Measurements from ENCODE around the gene ACP6.
A peak's percentile ranks its signal among the peaks of the same experiment; 100 is the strongest.

The ACP6 gene

DNA sequence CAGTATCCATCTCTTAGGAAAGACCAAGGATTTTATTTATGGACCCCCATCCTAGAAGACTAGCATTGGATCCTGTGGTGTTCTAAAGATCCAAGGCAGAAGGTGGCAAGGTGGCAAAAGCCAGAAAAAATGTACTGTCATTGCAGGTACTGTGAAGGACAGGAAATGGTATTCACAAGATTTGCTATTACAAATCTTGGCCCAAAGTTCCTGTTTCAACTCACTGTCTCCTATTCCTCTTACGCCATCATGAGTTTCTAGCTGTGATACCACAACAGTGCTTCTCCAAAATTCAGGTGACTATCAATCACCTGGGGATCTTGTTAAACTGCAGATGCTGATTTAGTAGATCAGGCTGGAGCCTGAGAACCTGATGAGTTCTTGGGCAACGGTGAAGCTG is 21.4 kb downstream of the ACP6 start:
- no peak for DNase-seq

GRCh38 chr1:147647796-147648633 is 22.3 kb downstream of the ACP6 start:
- DNase-seq = no peak

- DNase-seq = no peak
These were observed 26.4 kb downstream of the ACP6 start for GRCh38 chr1:147643974-147644373.

DNA sequence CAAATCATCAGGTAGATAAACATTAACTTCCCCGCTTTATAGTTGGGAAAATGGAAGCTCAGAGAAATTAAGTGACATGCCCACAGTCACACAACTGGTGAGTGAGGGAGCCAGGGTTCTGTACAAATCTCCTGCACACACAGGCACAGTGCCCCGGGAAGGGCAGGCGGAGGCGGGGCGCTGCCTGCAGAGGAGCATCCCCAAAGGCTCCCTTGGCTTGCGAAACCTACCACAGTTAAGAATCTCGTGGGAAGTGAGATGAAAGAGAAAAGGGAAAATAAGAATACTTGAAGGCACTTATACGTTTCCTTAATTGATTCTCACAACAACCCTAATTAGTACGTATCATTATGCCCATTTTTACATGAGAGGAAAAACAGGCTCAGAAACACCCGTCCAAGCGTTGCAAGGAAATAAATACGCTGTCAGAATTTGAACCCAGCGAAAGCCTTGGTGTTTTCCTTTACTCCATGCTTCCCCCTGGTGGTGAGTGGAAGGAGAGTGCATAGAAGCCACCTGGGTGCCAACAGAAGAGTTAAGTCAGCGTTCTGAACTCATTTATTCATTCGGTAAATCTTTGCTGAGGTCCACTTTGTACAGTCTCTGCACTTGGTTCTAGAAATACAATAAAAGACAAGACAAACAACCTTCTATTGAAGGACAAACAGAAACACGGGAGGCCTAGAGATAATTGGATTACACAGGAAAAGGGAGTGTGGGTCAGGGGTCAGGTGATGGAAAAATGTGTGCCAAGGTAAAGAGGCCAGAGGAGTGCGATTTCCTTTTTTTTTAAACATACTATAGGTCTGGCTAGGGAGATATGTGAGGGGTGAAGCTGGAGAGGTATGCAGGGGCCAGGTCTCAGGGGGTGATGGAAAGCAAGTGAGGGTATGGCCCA is 28.4 kb downstream of the ACP6 start:
- DNase-seq = peak; percentile 20

DNA sequence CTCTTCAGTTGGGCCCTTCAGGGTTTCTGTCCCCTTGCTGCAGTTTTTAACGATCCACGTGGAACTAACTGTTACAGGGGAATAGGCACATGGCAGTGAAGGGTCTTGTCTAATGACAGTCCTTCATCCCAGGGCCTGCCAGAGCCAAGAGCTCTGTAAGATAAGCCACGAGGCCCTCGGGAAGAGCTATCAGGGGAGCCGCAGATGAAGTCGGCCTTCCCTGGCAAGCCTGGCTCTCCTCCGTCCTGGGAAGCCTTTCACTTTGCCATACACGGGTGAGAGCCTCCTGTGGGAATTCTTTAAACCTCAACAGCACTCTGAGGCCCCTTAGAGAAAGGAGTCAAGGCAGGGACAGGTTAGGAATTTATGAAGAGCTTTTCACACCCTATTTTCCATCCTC is 29.0 kb downstream of the ACP6 start:
- no peak for DNase-seq

DNA sequence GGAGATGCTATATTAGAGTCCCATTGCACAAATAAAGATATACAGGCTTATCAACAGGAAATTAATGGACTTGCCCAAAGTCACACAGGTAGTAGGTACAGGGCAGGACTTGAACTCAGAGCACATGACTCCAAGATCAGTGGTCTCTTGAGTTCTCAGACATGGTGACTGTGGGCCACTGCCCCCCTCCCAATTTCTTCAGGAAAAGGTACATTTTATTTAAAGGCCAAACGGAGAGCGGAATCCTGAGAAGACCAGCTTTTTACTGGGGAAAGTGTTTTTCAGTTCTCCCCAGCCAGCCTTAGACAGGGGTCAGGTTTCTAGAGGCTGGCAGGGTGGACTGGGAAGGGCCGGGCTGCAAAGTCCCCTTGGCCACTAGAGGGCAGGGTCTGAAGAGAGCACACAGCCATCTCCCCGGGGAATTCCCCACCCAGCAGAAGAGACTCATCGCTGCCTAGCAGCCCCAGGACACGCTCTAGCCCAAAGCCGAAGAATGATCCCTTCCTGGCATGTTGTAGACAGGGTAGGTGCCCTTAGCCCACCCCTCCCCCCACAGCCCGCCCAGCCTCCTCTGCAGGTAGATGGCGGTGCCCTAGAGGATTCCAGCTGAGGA is 29.7 kb downstream of the ACP6 start:
- DNase-seq = peak; percentile 53

GRCh38 chr1:147636314-147636713 is 34.0 kb downstream of the ACP6 start:
- DNase-seq = no peak

DNA sequence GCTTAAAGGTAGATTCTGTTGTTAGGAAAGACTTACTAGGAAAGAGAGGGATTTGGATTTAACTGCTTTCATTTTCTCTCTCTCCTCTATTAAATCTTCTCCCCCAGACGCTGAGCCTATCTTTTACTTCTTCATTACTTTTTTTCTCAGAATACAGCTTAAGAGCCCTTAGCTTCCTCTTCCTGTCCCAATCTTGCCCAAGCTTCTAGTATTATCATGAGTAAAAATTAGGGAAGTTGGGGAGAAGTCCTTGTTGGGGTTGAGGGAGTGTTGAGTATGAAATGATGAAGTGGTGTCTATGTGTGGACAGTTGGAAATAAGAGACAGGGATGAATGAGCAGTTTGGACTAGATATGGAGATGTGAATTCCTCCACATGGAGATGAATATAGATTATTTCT is 35.0 kb downstream of the ACP6 start:
- no peak for DNase-seq

DNA sequence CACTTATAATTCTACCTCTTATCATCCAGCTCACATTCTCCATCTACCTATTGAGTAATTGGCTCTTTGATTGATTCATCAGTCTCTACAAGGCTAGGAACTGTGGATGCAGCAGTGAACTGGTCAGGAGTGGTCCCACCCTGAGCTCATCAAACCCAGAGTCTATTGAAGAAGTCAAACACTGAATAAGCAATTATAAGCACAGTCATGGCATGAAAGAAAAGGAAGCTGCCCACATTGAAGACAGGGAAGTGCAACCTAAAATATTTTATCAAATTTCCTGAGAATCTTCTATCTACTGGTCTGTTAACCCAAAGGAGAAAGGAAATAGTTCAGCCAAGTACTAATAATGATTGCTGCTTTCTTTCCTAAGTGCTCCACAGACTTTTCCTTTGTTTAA is 35.7 kb downstream of the ACP6 start:
- no peak for DNase-seq

DNA sequence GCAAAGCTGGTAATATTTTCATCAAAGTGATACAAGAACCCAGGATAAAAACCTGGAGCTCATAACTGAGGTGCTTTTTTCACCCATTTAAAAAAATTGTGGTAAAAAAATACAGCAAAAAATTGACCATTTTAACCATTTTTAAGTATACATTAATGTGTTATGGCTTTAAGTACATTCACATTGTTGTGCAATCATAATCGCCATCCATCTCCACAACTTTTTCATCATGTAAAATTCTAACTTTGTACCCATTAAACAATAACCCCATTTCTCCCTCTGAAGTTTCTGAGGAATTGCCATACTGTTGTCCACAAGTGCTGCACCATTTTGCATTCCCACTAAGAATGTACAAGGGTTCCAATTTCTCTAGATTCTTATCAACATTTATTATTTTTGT is 36.6 kb downstream of the ACP6 start:
- DNase-seq = no peak

DNA sequence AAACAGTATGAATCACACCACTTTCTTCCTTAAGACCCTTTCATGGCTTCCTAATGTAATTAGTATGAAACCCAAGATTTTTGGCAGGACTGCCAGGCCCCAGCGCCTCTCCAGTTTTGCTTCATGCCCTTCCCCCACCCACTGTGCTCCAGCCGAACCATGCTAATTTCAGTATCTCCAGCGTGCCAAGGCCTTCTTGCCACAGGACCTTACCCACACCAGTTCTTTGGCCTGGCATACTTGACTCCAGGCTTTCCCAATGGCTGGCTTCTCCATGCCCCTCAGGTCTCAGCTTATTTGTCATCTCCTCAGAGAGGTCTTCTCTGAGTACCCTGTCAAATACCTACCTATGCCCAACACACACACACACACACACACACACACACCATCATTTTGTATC is 38.5 kb downstream of the ACP6 start:
- no peak for DNase-seq

- DNase-seq = no peak
These were observed 39.9 kb downstream of the ACP6 start for GRCh38 chr1:147630447-147630846.

DNA sequence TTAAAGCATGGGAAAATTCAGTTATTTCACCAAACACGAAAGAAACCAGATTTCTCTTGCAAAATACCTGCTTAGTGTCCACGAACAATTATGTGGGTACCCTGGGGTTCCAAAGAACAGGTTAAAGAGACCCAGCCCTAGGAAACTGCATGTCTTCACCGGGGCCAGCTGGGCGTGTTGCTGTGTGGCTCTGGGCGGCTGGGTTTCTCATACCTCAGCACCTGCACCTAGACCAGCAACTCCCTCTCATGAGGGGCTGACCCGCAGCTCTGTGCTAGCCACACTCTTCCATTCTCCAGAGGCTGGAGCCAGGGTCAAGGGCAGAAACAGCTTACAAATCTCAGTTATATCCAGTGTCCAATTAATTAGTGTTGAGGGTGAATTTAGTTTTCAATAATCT is 40.3 kb downstream of the ACP6 start:
- DNase-seq = no peak

DNA sequence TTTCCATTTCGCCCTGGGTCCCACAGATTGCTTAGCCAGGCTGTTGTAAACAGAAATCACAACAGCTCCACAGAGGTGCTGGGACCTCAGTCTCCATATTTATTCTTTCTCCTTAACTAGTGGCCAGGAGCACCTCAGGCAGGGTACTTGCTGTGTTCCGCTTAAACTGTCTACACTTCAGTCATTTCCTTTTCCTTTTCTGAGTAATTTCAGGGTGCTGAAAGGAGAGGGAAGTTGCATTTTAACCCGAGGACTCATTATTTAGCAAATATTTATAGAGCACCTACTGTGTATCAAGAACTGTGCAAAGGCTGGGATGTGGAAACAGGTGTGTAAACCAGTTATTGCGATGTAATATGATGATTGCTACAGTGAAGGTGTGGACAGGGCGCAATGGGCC is 41.9 kb downstream of the ACP6 start:
- no peak for DNase-seq

DNA sequence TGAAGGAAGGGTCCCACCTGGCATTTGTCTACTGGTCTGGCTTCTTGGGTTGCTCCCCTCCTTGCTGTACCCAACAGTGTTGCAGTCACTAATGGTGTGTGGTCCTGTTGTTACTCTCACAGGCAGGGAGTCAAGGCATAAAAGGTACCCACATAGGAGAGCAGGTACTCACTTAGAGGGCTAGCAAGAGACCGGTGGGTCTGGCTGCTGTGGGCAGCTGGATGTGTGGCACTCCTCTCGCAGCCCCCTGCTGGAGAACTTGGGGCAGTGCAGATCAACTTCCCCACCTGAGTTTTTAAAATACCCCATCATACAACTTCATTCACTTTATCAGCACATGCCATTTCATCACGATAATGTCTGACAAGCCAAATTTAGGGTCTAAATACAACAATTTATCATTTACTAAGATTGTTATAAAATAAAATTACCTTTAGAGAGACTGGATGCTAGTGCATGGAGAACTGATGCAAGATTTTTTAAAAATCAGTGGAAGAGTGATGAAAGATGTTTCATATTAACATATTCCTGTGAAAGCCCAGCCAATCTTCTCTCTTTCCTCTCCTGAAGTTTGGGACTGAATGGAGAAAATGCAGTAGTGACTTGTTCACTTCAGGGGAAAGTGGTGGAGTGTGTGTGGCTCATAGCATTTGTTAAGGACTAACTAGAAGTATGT is 42.8 kb downstream of the ACP6 start:
- DNase-seq = peak; percentile 10

DNA sequence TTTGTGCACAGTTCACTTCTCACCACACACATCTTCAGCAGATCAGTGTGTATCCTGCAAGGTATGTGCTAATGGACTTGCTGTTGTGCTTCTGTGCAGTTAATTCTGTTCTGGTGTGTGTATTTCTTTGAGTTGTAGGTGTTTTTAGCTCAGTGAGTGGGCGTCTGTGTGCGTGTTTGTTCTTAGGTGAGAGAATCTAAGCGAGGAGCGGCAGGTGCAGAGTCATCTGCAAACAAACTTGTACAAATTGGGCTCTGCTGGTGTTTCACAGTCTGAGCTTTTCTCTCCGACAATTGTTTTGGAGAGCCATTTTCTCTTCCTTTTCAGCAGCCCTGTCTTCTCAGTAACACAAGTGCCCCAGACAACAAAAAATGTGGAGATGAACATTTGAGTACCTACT is 43.6 kb downstream of the ACP6 start:
- DNase-seq = no peak

- DNase-seq = no peak
These were observed 44.0 kb downstream of the ACP6 start for GRCh38 chr1:147626291-147626690.

DNA sequence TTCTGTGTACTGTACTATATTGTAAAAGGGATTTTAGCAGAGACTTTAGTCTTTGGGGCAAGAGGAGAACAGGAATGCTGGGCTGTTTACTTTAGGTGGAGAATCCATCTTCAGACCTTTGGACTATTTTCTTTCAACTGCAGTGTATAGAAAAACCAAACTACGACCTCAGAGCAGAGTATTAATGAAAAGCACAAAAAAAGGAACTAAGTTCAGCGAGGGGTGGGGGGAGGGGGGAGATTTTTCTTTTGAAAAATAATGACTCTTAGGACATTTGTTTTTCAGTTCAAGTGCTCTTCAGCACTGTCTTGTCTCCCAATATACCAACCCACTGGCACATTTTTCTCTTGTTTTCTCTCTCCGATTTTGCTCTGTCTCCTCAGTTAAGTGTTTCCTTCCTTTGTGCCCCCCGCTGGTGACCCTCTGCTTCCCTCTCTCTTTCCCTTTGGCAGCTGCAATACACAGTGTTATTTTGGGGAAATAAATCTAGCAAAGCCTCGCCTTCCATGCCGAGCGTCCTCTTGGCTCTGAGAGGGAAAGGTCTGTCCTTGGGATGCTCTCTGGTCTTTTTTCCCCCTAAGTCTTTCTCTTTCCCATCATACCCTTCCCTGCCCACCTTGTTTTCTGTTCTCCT is 44.8 kb downstream of the ACP6 start:
- DNase-seq = no peak

GRCh38 chr1:147624529-147624928 is 45.8 kb downstream of the ACP6 start:
- no peak for DNase-seq

- no peak for DNase-seq
These were observed 46.3 kb downstream of the ACP6 start for GRCh38 chr1:147624011-147624410.

DNA sequence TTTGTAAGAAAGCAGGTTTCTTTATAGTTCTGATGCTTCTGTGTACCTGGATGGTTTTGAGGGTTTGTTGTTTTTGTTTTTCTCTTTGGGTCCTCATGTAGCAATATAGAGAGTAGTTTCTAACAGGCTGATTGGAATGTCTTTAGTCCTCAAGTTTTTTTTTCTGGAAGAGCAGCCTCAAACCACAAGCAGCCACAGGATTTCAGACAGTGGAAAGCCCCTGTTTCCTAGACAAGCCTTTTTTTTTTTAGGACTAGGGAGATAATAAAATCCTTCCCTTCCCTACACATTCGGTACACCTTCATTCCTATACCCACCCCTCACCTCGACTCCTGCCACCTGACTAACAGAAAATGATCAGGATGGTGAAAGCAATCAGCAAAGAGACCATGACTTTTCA is 47.6 kb downstream of the ACP6 start:
- DNase-seq = no peak

- no peak for DNase-seq
These were observed 49.8 kb downstream of the ACP6 start for GRCh38 chr1:147620543-147620942.

- DNase-seq = no peak
These were observed 50.6 kb downstream of the ACP6 start for GRCh38 chr1:147619741-147620140.

All from effector CD8-positive, alpha-beta T cell (primary cell).